ENCODE results near the gene ACO2. TPM values are rescaled to one million over a fixed set of nuclear protein-coding genes. Genes with fewer than 3 reads are reported as not detected.

ACO2 gene
- total RNA-seq, 1 donor from 2014 or later, result 81.0 TPM

DNA sequence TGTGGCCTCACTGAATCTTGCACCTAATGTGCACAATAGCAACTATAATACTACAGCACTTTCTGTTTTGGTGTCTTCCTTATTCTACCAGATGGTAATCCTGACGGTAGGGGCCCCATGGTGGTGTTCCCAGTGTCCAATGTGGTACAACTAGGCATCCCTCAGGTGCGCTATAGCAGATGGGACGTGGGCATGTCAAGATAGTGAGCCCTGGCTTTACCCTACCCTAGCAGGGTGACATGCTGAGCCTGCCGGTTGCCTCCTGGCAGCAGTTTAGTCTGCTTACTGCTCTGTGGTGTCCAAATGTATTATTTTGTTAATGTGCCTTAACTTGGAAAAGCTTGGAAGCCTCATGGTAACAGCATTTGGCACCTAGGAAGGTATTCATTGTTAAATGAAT is 19.2 kb downstream of the ACO2 start:
- DNase-seq (ENCODE audit: low read depth in 2 of 2), result no peak

DNA sequence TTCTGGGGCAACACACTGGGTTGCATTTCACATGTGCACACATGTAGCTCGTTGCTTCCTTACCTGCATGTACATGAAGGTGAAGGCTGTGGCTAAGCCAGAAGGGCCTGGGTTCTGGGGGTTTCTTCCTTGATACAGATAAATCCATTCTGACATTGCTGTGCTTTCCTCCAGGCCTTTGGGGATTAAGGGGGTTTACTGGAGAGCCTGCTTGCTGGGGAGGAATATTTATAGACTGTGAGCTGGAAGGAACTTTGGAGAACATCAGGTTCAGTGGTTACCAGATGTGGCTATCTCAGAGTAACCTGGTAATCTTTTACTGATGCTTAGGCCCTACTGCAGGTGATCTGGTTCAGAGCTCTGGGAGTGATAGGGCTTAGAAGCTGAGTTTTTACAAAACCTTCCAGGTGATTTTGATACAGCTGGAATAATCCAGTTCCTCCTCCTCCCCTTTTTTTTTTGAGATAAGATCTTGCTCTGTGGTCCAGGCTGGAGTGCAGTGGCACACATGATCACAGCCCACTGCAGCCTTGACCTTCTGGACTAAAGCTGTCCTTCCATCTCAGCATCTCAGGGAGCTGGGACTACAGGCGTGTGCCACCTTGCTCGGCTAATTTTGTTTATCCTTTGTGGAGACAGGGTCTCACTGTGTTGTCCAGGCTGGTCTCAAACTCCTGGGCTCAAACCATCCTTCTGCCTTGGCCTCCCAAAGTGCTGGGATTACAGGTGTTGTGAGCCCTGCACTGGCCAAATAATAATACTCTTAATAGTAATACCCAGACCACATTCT is 19.9 kb downstream of the ACO2 start:
- no peak for DNase-seq (ENCODE audit: low read depth in 2 of 2)

DNA sequence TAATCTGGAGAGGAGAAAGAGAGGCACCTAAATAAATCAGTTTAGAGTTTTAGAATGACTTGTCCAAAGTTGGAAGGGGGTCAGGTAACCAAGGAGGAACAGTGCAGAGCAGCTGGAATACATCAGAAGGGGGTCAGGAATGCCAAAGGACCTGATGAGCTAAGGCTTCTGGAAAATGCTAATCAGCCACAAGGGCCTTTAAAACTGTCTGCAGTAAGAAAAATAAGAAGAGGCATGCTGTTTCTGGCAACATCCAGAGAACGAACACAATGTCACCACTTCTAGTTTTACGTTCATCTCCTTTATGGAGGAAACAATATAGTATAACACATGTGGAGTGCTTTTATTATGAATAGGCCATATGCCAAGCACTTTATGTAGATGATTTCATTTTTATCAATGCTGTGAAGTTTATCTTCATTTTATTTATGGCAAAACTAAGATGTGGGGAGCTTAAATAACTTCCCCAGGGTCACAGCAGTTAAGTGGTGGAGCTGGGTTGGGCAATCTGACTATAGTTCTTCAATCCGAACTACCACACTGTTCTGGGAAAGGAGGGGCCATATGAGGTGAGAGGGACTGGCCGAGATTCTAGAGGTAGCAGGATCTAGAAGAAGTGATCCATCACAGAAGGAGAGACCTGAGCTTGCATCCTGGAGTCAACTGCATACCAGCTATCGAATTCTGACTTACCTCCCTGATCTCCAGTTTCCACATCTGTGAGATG is 22.6 kb downstream of the ACO2 start:
- DNase-seq (ENCODE audit: low read depth in 2 of 2), result no peak

DNA sequence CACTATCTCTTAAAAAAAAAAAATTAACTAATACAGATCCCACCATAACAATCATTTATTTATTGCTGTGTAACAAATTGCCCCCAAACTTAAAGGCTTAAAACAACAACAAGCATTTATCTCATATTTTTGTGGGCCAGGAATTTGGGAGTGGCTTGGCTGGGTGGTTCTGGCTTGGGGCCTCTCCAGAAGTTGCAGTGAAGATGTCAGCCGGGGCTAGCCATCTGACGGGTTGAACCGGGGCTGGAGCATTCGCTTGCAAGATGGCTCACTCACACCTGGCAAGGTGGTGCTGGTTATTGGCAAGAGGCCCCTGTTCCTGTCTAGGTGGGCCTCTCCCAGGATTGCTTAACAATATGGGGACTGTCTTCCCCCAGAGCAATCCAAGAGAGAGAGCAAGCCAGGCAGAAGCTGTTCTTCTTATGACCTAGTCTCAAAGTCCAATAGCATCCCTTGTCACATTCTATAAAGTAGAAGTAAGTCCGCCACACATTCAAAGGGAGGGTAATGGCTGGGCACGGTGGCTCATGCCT is 29.5 kb downstream of the ACO2 start:
- no peak for DNase-seq (ENCODE audit: low read depth in 2 of 2)

DNA sequence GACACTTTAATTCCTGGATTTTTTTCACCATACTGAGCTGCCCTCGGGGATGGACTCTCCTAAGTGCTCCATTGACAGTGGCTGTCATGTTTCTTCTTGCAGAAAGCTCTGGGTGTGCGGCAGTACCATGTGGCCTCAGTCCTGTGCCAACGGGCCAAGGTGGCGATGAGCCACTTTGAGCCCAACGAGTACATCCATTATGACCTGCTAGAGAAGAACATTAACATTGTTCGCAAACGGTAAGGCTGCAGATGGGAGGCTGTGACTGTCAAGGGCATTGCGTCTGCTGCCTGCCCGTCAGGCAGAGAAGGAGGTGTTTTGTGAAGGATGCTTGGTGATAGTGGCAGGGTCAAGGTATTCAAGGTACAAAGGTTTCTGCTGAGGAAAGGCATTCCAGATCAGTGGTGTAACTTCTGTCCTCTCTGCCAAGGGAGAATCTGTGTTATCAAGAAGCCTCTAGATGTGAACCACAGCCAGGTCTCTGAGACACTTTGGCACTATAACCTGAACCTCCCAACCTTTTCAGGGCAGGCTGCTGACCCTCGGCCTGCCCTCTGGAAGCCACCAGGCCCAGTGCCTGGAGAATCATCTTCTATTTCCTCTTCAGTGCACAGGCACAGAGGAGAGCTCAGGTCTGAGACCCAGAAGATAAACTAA is 30.8 kb downstream of the ACO2 start:
- no peak for DNase-seq (ENCODE audit: low read depth in 2 of 2)

DNA sequence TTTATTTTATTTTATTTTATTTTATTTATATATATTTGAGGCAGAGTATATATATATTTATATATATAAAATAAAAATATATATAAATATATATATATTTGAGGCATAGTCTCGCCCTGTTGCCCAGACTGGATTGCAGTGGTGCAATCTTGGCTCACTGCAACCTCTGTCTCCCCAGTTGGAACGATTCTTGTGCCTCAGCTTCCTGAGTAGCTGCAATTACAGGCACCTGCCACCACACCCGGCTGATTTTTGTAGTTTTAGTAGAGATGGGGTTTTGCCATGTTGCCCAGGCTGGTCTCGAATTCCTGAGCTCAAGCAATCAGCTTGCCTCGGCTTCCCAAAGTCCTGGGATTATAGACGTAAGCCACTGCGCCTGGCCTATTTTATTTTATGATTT is 31.4 kb downstream of the ACO2 start:
- DNase-seq (ENCODE audit: low read depth in 2 of 2), result no peak

DNA sequence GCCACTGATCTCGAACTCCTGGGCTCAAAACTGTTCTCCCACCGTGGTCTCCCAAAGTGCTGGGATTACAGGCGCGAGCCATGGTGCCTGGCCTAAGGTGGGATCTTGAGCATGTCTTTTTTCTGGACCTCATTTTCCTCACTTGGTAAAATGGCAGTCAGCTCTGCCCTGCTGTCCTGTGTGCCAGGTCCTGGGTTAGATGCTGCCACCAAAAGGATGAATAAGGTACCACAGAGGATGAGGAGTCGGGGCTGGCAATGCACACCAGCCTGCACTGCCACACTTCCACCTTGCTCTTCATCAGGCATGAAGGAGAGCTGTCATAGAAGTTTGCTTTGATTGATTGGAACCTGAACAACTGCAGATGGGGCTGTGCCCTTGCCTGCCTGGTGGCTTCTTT is 32.3 kb downstream of the ACO2 start:
- peak; percentile 25 to 48 for DNase-seq (ENCODE audit: low read depth in 2 of 2)

DNA sequence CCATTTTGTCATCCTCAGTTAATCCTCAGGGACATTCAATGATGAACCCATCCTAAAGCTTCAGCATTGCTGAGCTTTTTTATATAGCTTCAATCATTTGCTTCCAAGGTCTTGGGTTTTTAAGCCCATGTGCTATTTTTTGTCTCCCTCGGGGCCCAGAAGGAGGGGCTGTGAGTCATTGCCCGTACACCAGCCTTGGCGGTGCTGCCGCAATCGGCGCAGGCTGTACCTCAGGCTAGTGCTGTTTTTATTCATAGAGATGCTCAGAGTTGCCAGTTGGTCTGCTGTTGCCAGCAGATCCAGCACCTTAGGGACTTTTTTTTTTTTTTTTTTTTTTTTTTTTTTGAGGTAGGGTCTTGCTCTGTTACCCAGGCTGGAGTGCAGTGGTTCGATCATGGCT is 35.5 kb downstream of the ACO2 start:
- DNase-seq (ENCODE audit: low read depth in 2 of 2), result no peak

DNA sequence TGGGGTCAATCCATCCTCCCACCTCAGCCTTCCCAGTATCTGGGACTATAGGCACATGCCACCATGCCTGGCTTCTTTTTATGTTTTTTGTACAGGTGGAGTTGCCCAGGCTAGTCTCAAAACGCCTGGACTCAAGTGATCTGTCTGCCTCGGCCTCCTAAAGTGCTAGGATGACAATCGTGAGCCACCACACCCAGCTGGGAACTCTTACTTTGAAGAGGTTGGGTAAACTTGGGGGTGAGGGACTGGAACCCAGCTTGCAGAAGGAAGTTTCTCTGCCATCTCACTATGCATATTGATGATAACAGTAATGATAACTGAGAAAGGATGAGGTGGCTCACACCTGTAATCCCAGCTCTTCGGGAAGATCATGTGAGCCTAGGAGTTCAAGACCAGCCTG is 35.9 kb downstream of the ACO2 start:
- DNase-seq (ENCODE audit: low read depth in 2 of 2), result no peak

DNA sequence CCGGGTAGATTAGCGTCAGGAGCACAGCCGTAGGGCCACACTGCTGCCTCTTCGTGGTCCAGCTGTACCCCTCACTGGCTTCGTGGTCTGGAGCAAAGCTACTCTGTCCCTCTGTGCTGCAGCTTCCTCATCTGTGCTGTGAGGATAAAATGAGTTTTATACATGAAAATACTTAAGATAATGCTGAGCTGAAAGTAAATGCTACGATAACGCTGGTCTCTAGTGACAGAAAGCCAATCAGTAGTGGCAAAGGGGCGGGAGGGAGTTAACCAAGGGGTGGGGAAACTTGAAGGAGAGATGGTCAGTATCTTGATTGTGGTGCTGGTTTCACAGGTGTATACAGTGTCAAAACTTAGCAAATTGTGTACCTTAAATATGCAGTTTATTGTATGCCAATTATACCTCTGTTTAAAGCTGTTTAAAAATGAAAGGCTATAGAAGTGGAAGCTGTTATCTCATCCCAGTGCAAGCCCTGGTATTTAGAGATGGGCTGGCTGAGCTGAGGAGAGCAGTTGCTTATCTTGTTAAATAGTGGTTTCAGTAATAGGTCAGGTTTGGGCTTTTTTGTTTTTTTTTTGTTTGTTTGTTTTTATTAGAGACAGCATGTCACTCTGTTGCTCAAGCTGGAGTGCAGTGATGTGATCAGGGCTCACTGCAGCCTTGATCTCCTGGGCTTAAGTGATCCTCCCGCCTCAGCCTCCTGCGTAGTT is 36.7 kb downstream of the ACO2 start:
- DNase-seq (ENCODE audit: low read depth in 2 of 2), result no peak

DNA sequence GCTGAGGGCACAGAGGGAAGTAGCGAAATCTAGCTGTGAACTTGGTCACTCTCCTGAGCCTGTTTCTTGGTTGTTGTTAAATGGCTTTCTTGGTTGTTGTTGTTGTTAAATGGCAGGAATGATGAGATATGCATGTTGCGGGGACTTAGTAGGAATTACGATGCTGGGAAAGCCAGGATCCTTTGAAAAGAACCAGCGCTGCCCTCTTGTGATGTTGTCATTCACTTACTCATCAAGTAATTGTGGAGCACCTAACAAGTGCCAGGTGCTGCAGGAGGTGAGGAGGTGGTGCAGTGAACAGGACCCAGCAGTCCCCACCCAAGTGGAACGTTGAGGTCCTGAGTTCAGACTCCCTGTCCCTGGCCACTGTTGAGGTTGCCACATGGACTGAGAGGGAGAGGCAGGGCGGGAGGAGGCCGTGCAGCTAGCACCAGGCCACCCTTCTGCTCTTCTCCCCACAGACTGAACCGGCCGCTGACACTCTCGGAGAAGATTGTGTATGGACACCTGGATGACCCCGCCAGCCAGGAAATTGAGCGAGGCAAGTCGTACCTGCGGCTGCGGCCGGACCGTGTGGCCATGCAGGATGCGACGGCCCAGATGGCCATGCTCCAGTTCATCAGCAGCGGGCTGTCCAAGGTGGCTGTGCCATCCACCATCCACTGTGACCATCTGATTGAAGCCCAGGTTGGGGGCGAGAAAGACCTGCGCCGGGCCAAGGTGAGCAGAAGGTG is 38.6 kb downstream of the ACO2 start:
- no peak for DNase-seq (ENCODE audit: low read depth in 2 of 2)

DNA sequence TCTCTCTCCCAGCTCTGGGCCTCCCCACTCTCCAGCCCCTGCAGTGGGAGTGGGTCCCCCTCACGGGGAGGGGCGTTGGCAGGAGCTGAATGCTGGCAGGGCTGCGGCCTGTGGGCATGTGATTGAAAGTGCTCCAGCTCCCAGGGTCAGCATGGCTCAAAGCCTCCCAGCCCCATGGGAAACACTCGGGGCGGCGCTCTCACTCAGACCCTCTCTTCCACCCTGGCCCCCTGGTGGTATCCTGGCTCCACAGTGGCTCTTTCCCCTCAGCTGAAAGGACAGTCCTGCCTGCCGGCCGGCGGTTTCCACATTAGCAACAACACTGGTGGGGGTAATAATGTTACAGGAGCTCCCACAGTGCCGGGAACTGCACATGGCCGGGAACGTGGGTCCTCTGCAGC is 39.9 kb downstream of the ACO2 start:
- DNase-seq (ENCODE audit: low read depth in 2 of 2), result no peak

DNA sequence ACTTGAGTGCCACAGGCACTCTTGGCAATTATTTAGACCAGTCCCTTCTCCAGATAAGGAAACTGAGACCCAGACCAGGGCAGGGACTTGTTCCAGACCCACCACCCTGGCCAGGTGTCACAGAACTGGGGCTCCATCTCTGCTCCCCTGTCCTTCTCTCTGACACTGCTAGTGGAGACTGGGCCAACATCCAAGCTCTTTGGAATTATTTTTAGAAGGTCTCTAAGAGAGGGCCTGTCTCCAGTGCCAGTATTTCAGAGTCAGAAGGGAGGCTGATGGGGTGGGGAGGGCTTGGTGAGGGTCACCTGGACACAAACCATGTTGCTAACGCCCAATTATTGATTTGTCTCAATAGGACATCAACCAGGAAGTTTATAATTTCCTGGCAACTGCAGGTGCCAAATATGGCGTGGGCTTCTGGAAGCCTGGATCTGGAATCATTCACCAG is 42.6 kb downstream of the ACO2 start:
- no peak for DNase-seq (ENCODE audit: low read depth in 2 of 2)

DNA sequence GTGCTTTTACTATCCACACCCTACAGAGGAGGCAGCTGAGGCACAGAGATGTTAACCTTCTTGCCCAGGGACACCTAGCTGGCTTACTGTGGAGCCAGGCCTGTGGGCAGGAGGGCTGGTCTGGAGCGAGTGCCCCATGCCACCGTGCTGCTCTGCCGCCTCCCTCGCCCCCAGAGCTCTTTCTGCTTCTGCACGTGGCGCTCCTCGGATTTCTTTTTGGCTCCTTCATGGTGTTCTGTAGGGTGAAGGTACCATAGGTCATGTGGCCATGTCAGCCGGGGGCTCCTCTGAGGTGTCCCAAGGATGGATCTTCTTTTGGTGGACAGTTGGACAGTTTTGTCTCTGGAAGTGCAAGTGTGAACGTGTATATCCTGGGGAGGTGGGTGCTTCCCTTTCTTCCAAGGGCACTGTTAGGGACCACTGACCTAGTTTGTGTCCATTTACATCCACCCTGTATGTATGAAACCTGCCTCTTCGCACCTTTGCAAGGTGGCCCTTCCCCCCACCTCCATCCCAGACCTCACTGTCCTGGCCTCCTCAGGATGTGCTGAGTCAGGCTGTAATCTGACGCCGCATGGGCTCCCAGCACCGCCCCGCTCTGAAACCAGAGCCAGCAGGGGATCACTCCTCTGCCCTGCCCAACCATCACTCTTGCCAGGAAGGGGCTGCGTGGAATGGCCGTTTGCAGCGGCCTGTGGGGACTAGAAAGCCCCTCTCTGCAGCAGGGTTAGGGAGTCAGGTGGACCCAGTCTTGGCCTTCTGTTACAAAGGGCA is 43.7 kb downstream of the ACO2 start:
- DNase-seq (ENCODE audit: low read depth in 2 of 2), result peak; percentile 52 to 71

DNA sequence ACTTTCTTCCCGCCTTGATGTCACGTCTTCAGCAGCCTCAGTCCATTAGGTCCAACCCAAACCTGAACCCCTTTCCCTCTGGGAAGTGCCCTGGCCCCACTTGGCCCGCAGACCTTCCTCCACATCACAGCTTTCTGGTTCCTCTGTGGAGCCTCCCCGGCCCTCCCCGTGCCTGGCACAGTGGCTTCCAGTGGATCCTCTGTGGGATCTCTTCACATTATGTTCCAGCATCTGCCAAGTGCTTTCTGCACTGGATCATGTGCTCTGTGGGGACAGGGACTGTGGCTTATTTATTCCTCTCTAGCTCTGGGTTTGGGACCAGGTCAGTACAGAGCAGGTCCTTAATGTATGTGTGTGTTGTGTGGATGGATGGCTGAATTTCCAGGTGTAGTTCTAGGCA is 44.5 kb downstream of the ACO2 start:
- no peak for DNase-seq (ENCODE audit: low read depth in 2 of 2)

DNA sequence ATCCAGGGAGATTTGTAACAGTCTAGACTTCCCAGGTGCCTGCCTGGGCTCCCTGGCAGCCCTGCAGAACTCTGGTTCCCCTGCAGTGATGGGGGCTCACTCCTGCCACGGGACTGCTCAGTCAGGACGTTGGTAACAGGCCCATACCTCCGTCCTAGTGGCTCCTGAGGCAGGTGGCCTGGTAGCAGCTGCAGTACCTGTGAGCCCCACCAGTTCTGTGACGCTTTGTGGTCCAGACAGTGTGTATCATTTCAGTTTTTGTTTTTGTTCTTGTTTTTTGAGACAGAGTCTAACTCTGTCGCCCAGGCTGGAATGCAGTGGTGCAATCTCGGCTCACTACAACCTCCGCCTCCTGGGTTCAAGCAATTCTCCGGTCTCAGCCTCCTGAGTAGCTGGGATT is 47.5 kb downstream of the ACO2 start:
- no peak for DNase-seq (ENCODE audit: low read depth in 2 of 2)

DNA sequence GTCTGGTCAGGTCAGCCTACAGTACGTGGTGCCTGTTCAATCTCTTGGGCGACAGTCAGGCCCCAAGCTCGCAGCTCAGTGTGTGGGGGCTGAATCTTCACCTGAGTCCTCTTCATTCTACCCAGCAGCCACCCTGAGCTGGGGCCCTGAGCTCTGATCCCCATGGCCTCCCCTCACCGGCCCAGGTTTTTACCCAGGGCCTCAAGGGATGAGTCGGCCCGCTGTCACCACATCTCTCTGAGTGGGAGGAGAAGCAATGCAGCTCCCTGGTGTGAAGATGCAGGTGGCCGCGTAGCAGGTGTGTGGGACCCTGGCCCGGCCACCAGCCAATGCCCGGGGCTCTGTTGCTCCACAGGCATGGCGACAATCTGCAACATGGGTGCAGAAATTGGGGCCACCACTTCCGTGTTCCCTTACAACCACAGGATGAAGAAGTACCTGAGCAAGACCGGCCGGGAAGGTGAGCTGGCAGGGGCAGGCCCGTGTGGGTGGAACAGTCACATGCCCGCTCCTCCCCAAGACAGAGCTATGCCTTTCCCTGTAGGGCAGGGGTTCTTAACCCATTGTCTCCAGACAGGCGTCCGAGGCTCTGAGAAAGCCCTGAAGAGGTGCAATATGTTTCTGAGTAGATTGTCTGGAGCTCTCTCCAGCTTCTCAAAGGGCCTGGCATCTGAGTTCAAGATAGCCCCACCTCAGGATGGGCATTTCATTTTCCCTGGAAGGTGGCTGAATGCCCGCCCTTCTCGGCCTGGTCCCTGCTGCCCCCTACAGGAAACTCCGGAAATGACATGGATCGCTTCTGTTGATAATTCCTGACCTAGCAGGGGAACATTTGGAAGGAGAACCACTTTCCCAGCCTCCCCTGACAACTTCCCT is 48.5 kb downstream of the ACO2 start:
- peak; percentile 56 to 69 for DNase-seq (ENCODE audit: low read depth in 2 of 2)

DNA sequence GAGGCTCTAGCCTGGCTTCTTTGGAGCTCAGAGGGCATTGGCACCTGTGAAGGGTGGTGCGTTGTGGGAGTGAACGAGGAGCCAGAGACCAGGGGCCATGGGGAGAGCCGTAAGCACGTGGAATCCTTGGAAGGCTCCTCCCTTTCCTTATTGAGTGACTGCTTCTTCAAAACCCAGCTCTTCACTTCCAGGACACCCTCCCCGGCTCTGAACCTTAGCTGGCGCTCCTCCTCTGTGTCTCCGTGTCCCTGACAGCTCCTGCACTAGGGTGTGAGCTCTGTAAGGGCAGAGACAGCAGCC is 49.1 kb downstream of the ACO2 start:
- DNase-seq (ENCODE audit: low read depth in 2 of 2), result no peak

DNA sequence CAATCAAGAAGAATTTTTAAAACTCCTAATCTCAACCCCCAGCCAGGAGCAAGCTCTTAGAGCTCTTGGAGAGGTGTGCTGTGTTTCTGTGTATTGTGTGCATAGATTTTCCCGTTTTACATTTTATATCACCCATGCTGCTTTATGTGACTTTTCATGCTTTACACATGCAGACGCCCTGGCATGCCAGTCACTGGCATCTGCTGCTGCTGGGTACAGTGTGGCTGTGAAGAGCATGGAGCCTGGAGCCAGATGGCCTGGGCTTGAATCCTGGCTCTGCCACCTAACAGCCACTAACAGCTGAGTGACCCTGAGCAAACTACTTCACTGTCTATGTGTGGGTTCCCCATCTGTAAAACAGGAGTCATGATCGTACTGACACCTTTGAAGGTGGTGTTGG is 52.2 kb downstream of the ACO2 start:
- no peak for DNase-seq (ENCODE audit: low read depth in 2 of 2)
